DMS 273 (cell line): ENCODE measurements around the gene TMPRSS15.

ENCODE experiments used
- DNase-seq: peaks from one replicate; lab custom pipeline; 2025; ENCODE audit not compliant: unreplicated experiment; lab: John Stamatoyannopoulos, UW

Gene TMPRSS15

GRCh38 chr21:18248171-18248570 is 155.4 kb downstream of the TMPRSS15 start:
- DNase-seq, result peak; percentile 18

DNA sequence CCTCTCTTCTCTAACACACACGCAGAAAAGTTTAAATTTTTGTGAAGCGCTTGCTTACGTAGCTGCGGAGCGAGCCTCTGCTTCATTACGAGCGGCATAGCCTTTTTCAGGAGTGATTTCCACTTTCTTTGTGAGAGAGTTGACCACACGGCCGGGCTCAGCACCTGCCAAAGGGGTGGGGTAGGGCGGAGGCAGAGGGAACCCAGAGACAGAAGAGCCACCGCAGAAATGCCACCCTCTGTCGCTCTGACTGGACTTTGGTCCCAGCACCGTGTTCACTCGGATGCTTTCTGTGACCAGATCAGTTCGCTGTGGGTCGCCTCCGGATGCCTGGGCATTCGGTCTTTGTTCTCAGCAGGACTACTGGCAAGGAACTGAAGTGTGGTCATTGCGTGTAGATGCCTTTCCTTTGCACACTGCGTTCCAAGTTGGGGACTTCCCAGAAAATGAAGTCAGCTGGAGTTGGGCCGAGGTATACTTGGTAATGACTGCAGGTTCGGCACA is 158.1 kb downstream of the TMPRSS15 start:
- DNase-seq, result peak; percentile 74

- peak; percentile 74 for DNase-seq
Measured at GRCh38 chr21:18244671-18245463, 158.7 kb downstream of the TMPRSS15 start, which contains the start of gene CHODL. TSS of gene CHODL (plus strand) at chr21:18244833. CDS start at chr21:18245224, 391 bp downstream.

GRCh38 chr21:18235545-18235944 is 168.0 kb downstream of the TMPRSS15 start:
- DNase-seq, result no peak

DNA sequence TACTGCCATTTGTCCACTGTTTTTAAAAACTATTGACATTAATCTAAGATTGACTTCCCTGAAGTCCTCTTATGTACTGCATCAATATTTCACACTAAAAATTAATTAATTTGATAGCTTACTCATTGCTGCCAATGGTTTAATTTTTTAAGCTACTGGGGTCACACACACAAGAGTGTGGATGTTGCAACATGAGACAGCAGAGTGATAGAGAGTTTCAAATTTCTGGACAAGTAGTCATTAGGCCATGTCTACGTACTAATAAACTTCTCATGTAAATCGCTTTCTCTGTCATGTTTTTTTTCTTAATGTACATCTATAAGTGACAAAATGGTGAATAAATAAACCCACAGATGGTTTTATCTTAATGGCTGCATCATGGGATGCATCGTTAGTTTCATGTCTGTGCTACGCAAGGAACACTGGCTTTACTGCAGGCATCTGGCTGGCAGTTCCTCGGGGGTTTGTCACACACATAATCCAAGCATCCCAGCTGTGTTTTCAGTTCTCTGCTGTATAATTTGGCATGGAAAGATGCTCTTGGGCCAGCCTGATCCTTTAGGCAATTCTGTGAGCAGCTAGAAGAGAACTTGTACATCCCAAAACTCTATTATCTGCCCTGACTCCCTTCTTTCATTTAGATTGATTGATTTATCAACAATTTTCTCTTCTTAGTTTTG is 175.4 kb downstream of the TMPRSS15 start:
- DNase-seq, result peak; percentile 56

GRCh38 chr21:18222346-18222745 is 181.2 kb downstream of the TMPRSS15 start:
- no peak for DNase-seq

GRCh38 chr21:18220498-18220897 is 183.1 kb downstream of the TMPRSS15 start:
- no peak for DNase-seq
